Duodenal mucosa (tissue), 2 donors: ENCODE measurements around the gene EFCAB11.

Source experiments
- H3K27ac ChIP-seq: one replicate; pipeline ENCODE4 v1.7.0; 2013; ENCODE audit warnings: low read depth, low read length
- H3K27me3 ChIP-seq, 2 donors: one replicate each; pipeline ENCODE4 v1.7.0; 2013; ENCODE audit warnings: low read length in 2 of 2, control low read depth in 1 of 2; ENCODE audit not compliant: insufficient read depth in 2 of 2, control insufficient read depth in 1 of 2
- H3K36me3 ChIP-seq, 2 donors: one replicate each; pipeline ENCODE4 v1.7.0; 2013; ENCODE audit warnings: low read length in 2 of 2, control low read depth in 1 of 2; ENCODE audit not compliant: insufficient read depth in 2 of 2, control insufficient read depth in 1 of 2
- H3K4me1 ChIP-seq, 2 donors: one replicate each; pipeline ENCODE4 v1.7.0; 2013; ENCODE audit warnings: low read length in 2 of 2, control low read depth in 1 of 2; ENCODE audit not compliant: insufficient read depth in 2 of 2, control insufficient read depth in 1 of 2
- H3K4me3 ChIP-seq, 2 donors: one replicate each; pipeline ENCODE4 v1.7.0; 2013; ENCODE audit warnings: low read length in 2 of 2, low read depth in 1 of 2
- H3K9ac ChIP-seq, 2 donors: one replicate each; pipeline ENCODE4 v1.7.0; 2013; ENCODE audit warnings: low read length in 2 of 2, low read depth in 1 of 2
- H3K9me3 ChIP-seq, 2 donors: one replicate each; pipeline ENCODE4 v1.7.0; 2013; ENCODE audit warnings: low read length in 2 of 2, control low read depth in 1 of 2; ENCODE audit not compliant: control insufficient read depth in 1 of 2

EFCAB11 gene

DNA sequence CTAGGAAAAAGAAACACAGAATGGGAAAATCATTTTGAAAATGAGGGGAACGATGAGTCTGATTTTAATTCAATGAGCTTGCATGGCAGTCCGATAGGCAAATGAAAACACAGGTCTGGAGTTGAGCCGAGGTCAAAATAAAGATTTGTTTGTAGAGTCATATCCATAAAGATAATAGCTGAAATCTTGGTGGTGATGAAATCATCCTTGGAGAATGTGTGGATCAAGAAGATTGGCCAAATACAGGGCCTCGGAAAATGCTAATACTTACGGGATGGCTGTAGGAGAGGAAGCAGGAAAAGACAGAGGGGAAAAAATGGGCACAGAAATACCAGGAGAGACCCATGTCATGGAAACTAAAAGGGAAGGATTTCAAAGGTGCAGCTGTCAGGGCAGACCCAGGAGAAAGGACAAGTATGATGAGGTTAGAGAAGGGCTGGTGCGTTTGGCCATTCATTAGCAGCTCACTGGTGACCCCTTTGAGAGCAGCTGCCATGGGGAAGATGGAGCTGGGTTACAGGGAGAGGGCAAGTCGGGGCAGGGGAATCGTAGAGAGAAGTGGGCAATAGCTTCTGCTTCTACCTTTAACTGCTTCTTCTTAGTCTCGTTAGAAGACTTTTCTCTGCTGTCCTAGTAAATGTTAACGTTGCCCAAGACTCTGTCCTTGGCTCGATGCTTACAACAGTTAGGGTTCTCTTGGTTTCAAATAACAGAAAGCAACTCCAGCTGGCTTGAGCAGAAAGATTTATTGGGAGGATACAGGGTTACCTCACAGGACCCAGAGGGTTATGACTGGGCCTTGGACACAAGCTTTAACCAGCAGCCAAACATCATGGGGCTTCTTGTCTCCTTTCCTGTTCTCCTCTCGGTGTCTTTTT, 161.8 kb downstream of the EFCAB11 start:
- no peak overlapping the region for H3K27ac ChIP-seq

GRCh38 chr14:89787525-89787924, 167.0 kb downstream of the EFCAB11 start:
- Histone ChIP-seq H3K27ac (no peak overlapping the region), H3K9ac (no peak overlapping the region), H3K4me1 (peaks cover 0 to 4% of the 10 kb centered on the region in 2 donors)

More for the DNA sequence above, 161.8 kb downstream of the EFCAB11 start:
- no peaks in the 10 kb centered on the region for H3K4me1 ChIP-seq
- H3K9ac ChIP-seq = no peak overlapping the region
- no peak overlapping the region for H3K4me3 ChIP-seq
- no peaks in the 10 kb centered on the region for H3K36me3 ChIP-seq
- no peaks in the 10 kb centered on the region for H3K27me3 ChIP-seq
- no peaks in the 10 kb centered on the region for H3K9me3 ChIP-seq

DNA sequence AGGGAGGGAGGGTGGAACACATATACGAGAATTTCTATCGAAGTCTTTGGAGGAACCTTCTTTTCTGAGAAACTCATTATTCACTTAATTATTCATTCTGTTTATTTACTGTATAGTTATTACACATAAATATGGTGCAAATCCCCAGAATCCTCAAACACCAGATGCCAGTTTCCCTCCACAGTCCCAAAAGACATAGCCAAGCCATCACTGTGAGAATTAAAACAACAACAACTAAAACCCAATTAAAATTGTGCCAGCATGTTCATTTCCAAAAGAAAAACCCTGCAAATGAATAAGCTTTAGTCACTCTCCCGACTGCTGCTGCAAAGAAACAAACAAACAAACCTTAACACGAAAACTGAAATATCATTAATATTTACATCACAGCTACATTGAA, 173.5 kb downstream of the EFCAB11 start:
- no peak overlapping the region for H3K9ac ChIP-seq
- H3K27ac ChIP-seq = no peak overlapping the region
- no peaks in the 10 kb centered on the region for H3K9me3 ChIP-seq
- H3K4me1 ChIP-seq = peaks cover 0 to 4% of the 10 kb centered on the region in 2 donors
- no peaks in the 10 kb centered on the region for H3K27me3 ChIP-seq
- no peaks in the 10 kb centered on the region for H3K36me3 ChIP-seq
- H3K4me3 ChIP-seq = no peak overlapping the region

More at GRCh38 chr14:89787525-89787924, 167.0 kb downstream of the EFCAB11 start:
- H3K4me3 ChIP-seq = no peak overlapping the region
- no peaks in the 10 kb centered on the region for H3K36me3 ChIP-seq
- no peaks in the 10 kb centered on the region for H3K9me3 ChIP-seq
- H3K27me3 ChIP-seq = no peaks in the 10 kb centered on the region

GRCh38 chr14:89779707-89780106, 174.8 kb downstream of the EFCAB11 start:
- H3K4me3 ChIP-seq = no peak overlapping the region
- H3K4me1 ChIP-seq = peaks cover 0 to 4% of the 10 kb centered on the region in 2 donors

GRCh38 chr14:89775946-89776345, 178.6 kb downstream of the EFCAB11 start:
- Histone ChIP-seq H3K4me1 (peaks cover 12 to 22% of the 10 kb centered on the region in 2 donors), H3K27ac (no peak overlapping the region), H3K4me3 (no peak overlapping the region), H3K9ac (no peak overlapping the region), H3K36me3 (no peaks in the 10 kb centered on the region), H3K9me3 (no peaks in the 10 kb centered on the region), H3K27me3 (no peaks in the 10 kb centered on the region)

More at GRCh38 chr14:89779707-89780106, 174.8 kb downstream of the EFCAB11 start:
- H3K36me3 ChIP-seq = no peaks in the 10 kb centered on the region
- H3K9me3 ChIP-seq = no peaks in the 10 kb centered on the region
- no peak overlapping the region for H3K9ac ChIP-seq
- no peaks in the 10 kb centered on the region for H3K27me3 ChIP-seq
- no peak overlapping the region for H3K27ac ChIP-seq

DNA sequence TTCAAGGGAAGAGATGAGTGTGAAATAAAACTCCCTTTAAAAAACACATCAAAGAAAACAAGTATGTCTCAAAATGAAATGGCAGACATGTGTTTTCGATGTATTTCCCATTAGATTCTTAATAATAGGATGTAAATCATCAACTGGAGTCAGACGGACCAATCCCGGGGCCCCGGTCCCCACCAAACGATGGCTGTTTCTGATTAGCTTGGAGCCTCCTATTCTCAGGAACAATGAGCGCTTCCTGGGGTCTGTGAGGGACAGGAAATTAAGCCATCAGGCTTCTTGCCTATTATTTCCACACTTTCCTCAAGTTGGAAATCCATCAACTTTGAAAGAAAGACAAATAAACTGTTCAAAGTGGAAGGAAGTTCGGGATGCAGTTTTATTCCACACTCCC, 179.4 kb downstream of the EFCAB11 start:
- H3K27me3 ChIP-seq = no peaks in the 10 kb centered on the region
- H3K4me3 ChIP-seq = no peak overlapping the region
- peaks cover 12 to 29% of the 10 kb centered on the region in 2 donors for H3K4me1 ChIP-seq
- H3K9me3 ChIP-seq = no peaks in the 10 kb centered on the region
- H3K27ac ChIP-seq = no peak overlapping the region
- H3K36me3 ChIP-seq = no peaks in the 10 kb centered on the region
- H3K9ac ChIP-seq = no peak overlapping the region

DNA sequence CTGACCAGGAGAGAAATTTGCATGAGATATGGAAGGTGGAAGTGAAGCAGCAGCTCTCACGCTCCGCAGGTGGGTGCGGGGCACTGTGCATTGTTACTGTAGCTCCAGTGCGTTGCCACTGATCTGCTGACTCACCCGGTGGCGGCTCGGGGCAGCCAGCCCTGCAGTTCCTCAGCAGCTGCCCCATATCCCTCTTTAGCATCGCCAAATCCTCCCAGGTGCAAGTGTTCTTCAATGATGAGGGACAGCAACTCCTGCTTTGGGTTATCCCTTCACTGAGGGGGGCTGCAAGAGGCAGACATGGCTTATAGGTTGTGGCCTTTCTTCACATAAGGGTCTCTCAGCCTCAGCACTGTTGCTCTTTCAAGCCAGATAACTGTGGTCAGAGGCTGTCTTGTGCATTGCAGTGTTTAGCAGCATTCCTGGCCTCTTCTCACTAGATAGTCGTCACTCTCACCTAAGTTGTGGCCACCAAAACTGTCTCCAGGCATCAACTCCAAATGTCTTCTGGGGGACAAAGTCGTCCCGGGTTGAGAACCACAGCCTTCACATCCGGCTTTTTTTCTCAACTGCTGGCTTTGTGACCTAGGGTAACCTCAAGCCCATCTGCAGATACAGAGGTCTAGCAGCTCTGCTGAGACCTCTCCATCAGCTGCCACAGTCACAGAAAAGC, 180.8 kb downstream of the EFCAB11 start:
- H3K4me1 ChIP-seq = peaks cover 12 to 29% of the 10 kb centered on the region in 2 donors
- peak overlapping the region in 1 of 2 donors; percentile 26 for H3K9ac ChIP-seq
- H3K27ac ChIP-seq = no peak overlapping the region
- no peaks in the 10 kb centered on the region for H3K36me3 ChIP-seq
- H3K9me3 ChIP-seq = no peaks in the 10 kb centered on the region
- peak overlapping the region; percentile 7 to 18 for H3K4me3 ChIP-seq
- no peaks in the 10 kb centered on the region for H3K27me3 ChIP-seq

DNA sequence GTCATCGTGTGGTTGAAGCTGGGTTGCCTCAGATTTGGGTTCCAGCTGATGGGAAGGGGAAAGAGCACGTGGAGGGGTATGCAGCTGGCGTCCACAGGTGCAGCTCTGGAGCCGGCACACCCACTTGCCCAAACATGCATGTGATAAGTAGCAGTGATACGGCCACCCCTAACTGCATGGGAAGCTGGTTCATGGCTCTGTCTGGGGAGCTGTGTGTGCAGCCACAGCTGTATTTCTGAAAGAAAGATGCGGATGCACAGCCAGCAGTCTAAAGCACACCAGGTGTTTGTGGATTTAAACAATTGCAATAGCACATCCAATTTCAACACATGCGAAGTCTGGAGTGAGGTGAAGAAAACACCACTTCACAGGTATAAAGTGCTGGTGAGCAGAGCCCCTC, 181.4 kb downstream of the EFCAB11 start:
- H3K27ac ChIP-seq = no peak overlapping the region
- H3K36me3 ChIP-seq = no peaks in the 10 kb centered on the region
- peak overlapping the region; percentile 7 to 18 for H3K4me3 ChIP-seq

DNA sequence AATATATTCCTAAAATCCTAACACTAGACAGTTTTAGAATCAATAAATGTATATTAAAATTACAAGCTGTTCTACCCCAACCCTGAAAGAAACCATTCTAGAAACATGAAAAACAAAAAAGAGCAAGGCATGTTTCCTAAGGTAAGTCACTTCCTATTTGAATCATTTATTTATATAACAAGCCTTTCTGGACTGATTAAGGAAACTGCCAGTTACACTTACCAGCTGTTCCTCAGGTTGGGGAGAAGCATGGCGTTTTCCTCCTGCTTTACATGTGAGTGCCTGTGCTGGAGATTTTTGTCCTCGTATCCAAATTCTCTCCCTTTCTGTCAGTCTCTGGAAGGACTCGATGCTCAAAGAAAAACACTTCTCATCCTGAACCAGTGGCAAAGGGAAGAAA, 183.3 kb downstream of the EFCAB11 start:
- no peaks in the 10 kb centered on the region for H3K27me3 ChIP-seq
- no peak overlapping the region for H3K4me3 ChIP-seq

More for the DNA sequence above, 181.4 kb downstream of the EFCAB11 start:
- Histone ChIP-seq H3K4me1 (peaks cover 12 to 29% of the 10 kb centered on the region in 2 donors), H3K9ac (no peak overlapping the region), H3K9me3 (no peaks in the 10 kb centered on the region), H3K27me3 (no peaks in the 10 kb centered on the region)

GRCh38 chr14:89767861-89768268, 186.7 kb downstream of the EFCAB11 start:
- Histone ChIP-seq H3K27ac (no peak overlapping the region), H3K9ac (no peak overlapping the region), H3K4me1 (peaks cover 10 to 24% of the 10 kb centered on the region in 2 donors), H3K4me3 (no peak overlapping the region), H3K36me3 (no peaks in the 10 kb centered on the region), H3K9me3 (no peaks in the 10 kb centered on the region), H3K27me3 (no peaks in the 10 kb centered on the region)

More for the DNA sequence above, 183.3 kb downstream of the EFCAB11 start:
- Histone ChIP-seq H3K4me1 (peaks cover 23 to 38% of the 10 kb centered on the region in 2 donors), H3K36me3 (no peaks in the 10 kb centered on the region), H3K9ac (no peak overlapping the region), H3K9me3 (no peaks in the 10 kb centered on the region), H3K27ac (no peak overlapping the region)
